Natural killer cell (primary cell): Measurements from ENCODE around the gene KIF21B. TPM values are rescaled to one million over a fixed set of nuclear protein-coding genes. Genes with fewer than 3 reads are reported as not detected.

Experiments used
- ATAC-seq, 3 donors: fragments of 150-1000 bp in 2 of 3; fragments of 200-7000 bp in 1 of 3; cut with Tn5 transposase; 1 replicate in 1 of 3; 2 replicates in 2 of 3; pipeline ENCODE4 v1.10.0; 2021; ENCODE audit warnings: mild to moderate bottlenecking in 2 of 3, moderate library complexity in 2 of 3
- DNase-seq, 2 donors: peaks; one replicate each; pipeline versions ENCODE4 v3.0.0 to v3.0.0-alpha.2; 2013 to 2021; ENCODE audit warnings: mixed read lengths in 1 of 2
- H3K27ac ChIP-seq: one replicate; pipeline ENCODE4 v1.5.1; 2013; ENCODE audit warnings: mild to moderate bottlenecking, low read length
- H3K27me3 ChIP-seq: one replicate; pipeline ENCODE4 v1.6.1; 2013; ENCODE audit warnings: low read length; ENCODE audit not compliant: control insufficient read depth, insufficient read depth
- H3K36me3 ChIP-seq: one replicate; pipeline ENCODE4 v1.6.1; 2013; ENCODE audit warnings: low read length; ENCODE audit not compliant: control insufficient read depth, insufficient read depth
- H3K4me1 ChIP-seq: one replicate; pipeline ENCODE4 v1.6.1; 2013; ENCODE audit warnings: low read length; ENCODE audit not compliant: control insufficient read depth, insufficient read depth
- H3K4me3 ChIP-seq: one replicate; pipeline ENCODE4 v1.5.1; 2013; ENCODE audit warnings: low read length
- H3K9me3 ChIP-seq: one replicate; pipeline ENCODE4 v1.6.1; 2013; ENCODE audit warnings: low read length; ENCODE audit not compliant: control insufficient read depth, insufficient read depth
- H3K27ac Mint-ChIP-seq, 2 donors: one replicate each; pipeline ENCODE4 v1.8.0; 2022; ENCODE audit warnings: mild to moderate bottlenecking in 2 of 2, mixed read lengths in 2 of 2, moderate library complexity in 1 of 2
- H3K27me3 Mint-ChIP-seq, 2 donors: one replicate each; pipeline ENCODE4 v1.8.0; 2022; ENCODE audit warnings: low read depth in 2 of 2, mixed read lengths in 2 of 2
- H3K36me3 Mint-ChIP-seq: one replicate; pipeline ENCODE4 v1.8.0; 2022; ENCODE audit warnings: mixed read lengths
- H3K4me1 Mint-ChIP-seq, 2 donors: one replicate each; pipeline ENCODE4 v1.8.0; 2022; ENCODE audit warnings: mixed read lengths in 2 of 2
- H3K4me3 Mint-ChIP-seq: one replicate; pipeline ENCODE4 v1.8.0; 2022; ENCODE audit warnings: mild to moderate bottlenecking, moderate library complexity, mixed read lengths
- H3K9me3 Mint-ChIP-seq, 2 donors: one replicate each; pipeline ENCODE4 v1.8.0; 2022; ENCODE audit warnings: mixed read lengths in 2 of 2
- CTCF ChIP-seq: fragments of 200-600 bp; IDR thresholded peaks from one replicate; pipeline ENCODE4 v1.8.0; 2022; ENCODE audit warnings: antibody characterized with exemption
- WGBS: methylation state at CpG from one replicate; pipeline ENCODE4 v1.1.7; 2013; ENCODE audit warnings: missing lambda C conversion rate; ENCODE audit not compliant: insufficient coverage; 5-methylcytosine and 5-hydroxymethylcytosine counted together
- intact Hi-C: fragments of 100-400 bp; cut with micrococcal nuclease; formaldehyde crosslinking; loops from one replicate; pipeline ENCODE4 v1.14.2; 2022
- total RNA-seq, 4 donors: library from RNA; stranded (reverse); fragments of 120-200 nt in 1 of 4; gene quantifications; one replicate each; pipeline versions ENCODE4 v1.2.3 to v1.2.4, GENCODE V29; 2013 to 2022

Gene KIF21B
- total RNA-seq, 3 donors from 2014 or later (not counting 1 experiment from before 2014, with no cell fraction given), result 102 to 129 (median 126) TPM

GRCh38 chr1:200988693-200989092 lies 34.8 kb downstream of the KIF21B start:
- no peaks in the 10 kb centered on the region for H3K9me3 ChIP-seq
- no peak for TF ChIP-seq CTCF
- H3K27me3 ChIP-seq, result no peaks in the 10 kb centered on the region
- H3K27ac ChIP-seq, result no peak overlapping the region
- Mint-ChIP-seq H3K4me3 (no peak overlapping the region), H3K27me3 (no peaks in the 10 kb centered on the region), H3K4me1 (peaks cover 3 to 4% of the 10 kb centered on the region in 2 donors), H3K27ac (no peak overlapping the region), H3K36me3 (peaks cover 7% of the 10 kb centered on the region), H3K9me3 (no peaks in the 10 kb centered on the region)
- H3K4me3 ChIP-seq, result no peak overlapping the region
- no peak for ATAC-seq
- 97% methylated on average over 9 of the region's 9 CpGs for WGBS
- no peaks in the 10 kb centered on the region for H3K4me1 ChIP-seq
- H3K36me3 ChIP-seq, result peaks cover 90% of the 10 kb centered on the region
- DNase-seq, result no peak
- intact Hi-C loops, result no loop called here

GRCh38 chr1:200985481-200985880 lies 38.0 kb downstream of the KIF21B start:
- intact Hi-C loops, result no loop called here
- no peaks in the 10 kb centered on the region for H3K27me3 Mint-ChIP-seq
- peak overlapping the region in 1 of 2 donors; percentile 36 for H3K27ac Mint-ChIP-seq
- Histone ChIP-seq H3K27ac (no peak overlapping the region), H3K9me3 (no peaks in the 10 kb centered on the region), H3K4me1 (no peaks in the 10 kb centered on the region), H3K27me3 (no peaks in the 10 kb centered on the region), H3K36me3 (peaks cover 91% of the 10 kb centered on the region), H3K4me3 (no peak overlapping the region)
- DNase-seq, result no peak
- no peak for ATAC-seq
- H3K4me3 Mint-ChIP-seq, result no peak overlapping the region
- H3K4me1 Mint-ChIP-seq, result peaks cover 0 to 2% of the 10 kb centered on the region in 2 donors
- TF ChIP-seq CTCF, result no peak
- WGBS, result 90% methylated on average over 1 of the region's 1 CpG
- H3K36me3 Mint-ChIP-seq, result peaks cover 7% of the 10 kb centered on the region
- H3K9me3 Mint-ChIP-seq, result no peaks in the 10 kb centered on the region

GRCh38 chr1:200983035-200983561 lies 40.4 kb downstream of the KIF21B start:
- Mint-ChIP-seq H3K36me3 (peaks cover 7% of the 10 kb centered on the region), H3K4me3 (no peak overlapping the region), H3K27me3 (no peaks in the 10 kb centered on the region), H3K4me1 (peaks cover 0 to 4% of the 10 kb centered on the region in 2 donors), H3K27ac (peak overlapping the region; percentile 38 to 65), H3K9me3 (no peaks in the 10 kb centered on the region)
- H3K4me1 ChIP-seq, result no peaks in the 10 kb centered on the region
- H3K36me3 ChIP-seq, result peaks cover 91% of the 10 kb centered on the region
- no peaks in the 10 kb centered on the region for H3K27me3 ChIP-seq
- ATAC-seq (no peak), DNase-seq (no peak)
- H3K27ac ChIP-seq, result no peak overlapping the region
- WGBS, result 96% methylated on average over 11 of the region's 12 CpGs
- H3K4me3 ChIP-seq, result no peak overlapping the region
- H3K9me3 ChIP-seq, result no peaks in the 10 kb centered on the region
- TF ChIP-seq CTCF, result no peak
- intact Hi-C loops, result no loop called here
